Right renal pelvis (tissue), 4 donors: ENCODE data around the gene GINM1. TPM values are rescaled to one million over a fixed set of nuclear protein-coding genes. Genes with fewer than 3 reads are reported as not detected.

ENCODE experiments used
- DNase-seq, 4 donors: peaks; one replicate each; pipeline ENCODE4 v3.0.0-alpha.2; 2013; ENCODE audit warnings: low read depth in 4 of 4, low spot score in 3 of 4, missing footprints in 1 of 4
- polyA plus RNA-seq, 4 donors: library from polyadenylated mRNA; unstranded; fragments of 120-200 nt; gene quantifications; one replicate each; pipeline ENCODE4 v1.2.1, GENCODE V29; 2013; ENCODE audit not compliant: insufficient read length in 4 of 4

GINM1 gene
- polyA plus RNA-seq: 100 to 1,000 TPM in 3 of 4 donors, 10 to 100 TPM in 1; 91.3 to 112 (median 108) TPM

- peak; percentile 92 to 94 (median 93) for DNase-seq
Observed at GRCh38 chr6:149565527-149566409, at the start of gene GINM1. Gene GINM1 (plus strand): TSS chr6:149566375. CDS start chr6:149566415, 40 bp downstream.

GRCh38 chr6:149529650-149530049 is 36.5 kb upstream of the GINM1 start:
- DNase-seq: no peak

- DNase-seq: no peak
Observed at GRCh38 chr6:149534742-149535141, 31.4 kb upstream of the GINM1 start.

GRCh38 chr6:149541139-149541538 is 25.0 kb upstream of the GINM1 start:
- DNase-seq: no peak

- DNase-seq: no peak
Observed at GRCh38 chr6:149544646-149545257, 21.4 kb upstream of the GINM1 start.

GRCh38 chr6:149545258-149545753 is 20.9 kb upstream of the GINM1 start:
- DNase-seq: peak in 3 of 4 donors; percentile 27 to 51 (median 41)

GRCh38 chr6:149545754-149546471 is 20.3 kb upstream of the GINM1 start, which contains the start of gene PPIL4:
Gene PPIL4 (minus strand): TSS chr6:149546043. CDS start chr6:149546005, 38 bp downstream.
- DNase-seq: peak; percentile 89 to 97 (median 92)

- DNase-seq: no peak
Observed at GRCh38 chr6:149551920-149552319, 14.3 kb upstream of the GINM1 start.

GRCh38 chr6:149558029-149558428 is 8.1 kb upstream of the GINM1 start:
- no peak for DNase-seq

- DNase-seq: no peak
Observed at GRCh38 chr6:149559389-149559788, 6.8 kb upstream of the GINM1 start.

GRCh38 chr6:149560736-149561135 is 5.4 kb upstream of the GINM1 start:
- no peak for DNase-seq

- no peak for DNase-seq
Observed at GRCh38 chr6:149563203-149563927, 2.8 kb upstream of the GINM1 start.

- no peak for DNase-seq
Observed at GRCh38 chr6:149563928-149564325, 2.2 kb upstream of the GINM1 start.

GRCh38 chr6:149566410-149567193 is 427 bp downstream of the GINM1 start:
- DNase-seq: peak in 2 of 4 donors; percentile 28 to 62

- DNase-seq: no peak
Observed at GRCh38 chr6:149567194-149567586, 1.0 kb downstream of the GINM1 start.

GRCh38 chr6:149567945-149568585 is 1.9 kb downstream of the GINM1 start:
- DNase-seq: no peak

GRCh38 chr6:149580880-149581279 is 14.7 kb downstream of the GINM1 start:
- no peak for DNase-seq

- DNase-seq: no peak
Observed at GRCh38 chr6:149581349-149581748, 15.2 kb downstream of the GINM1 start.

- no peak for DNase-seq
Observed at GRCh38 chr6:149586149-149586548, 20.0 kb downstream of the GINM1 start.
